GM23338 (cell line): ENCODE measurements around the gene FAM98A. TPM values are rescaled to one million over a fixed set of nuclear protein-coding genes. Genes with fewer than 3 reads are reported as not detected.

Experiments
- ATAC-seq: fragments of 200-7000 bp; cut with Tn5 transposase; 3 replicates; pipeline ENCODE4 v1.9.1; 2020
- DNase-seq: peaks from one replicate; pipeline ENCODE4 v3.0.0-alpha.2; 2015; ENCODE audit warnings: low spot score
- H2AFZ ChIP-seq: fragments of 200-600 bp; sonication (generic); 2 replicates; pipeline ENCODE4 v1.8.0; 2016; ENCODE audit warnings: antibody characterized with exemption, mild to moderate bottlenecking, moderate library complexity
- H3F3A ChIP-seq: fragments of 200-600 bp; sonication (generic); replicated peaks from 2 replicates; pipeline ENCODE4 v1.8.0; 2017; ENCODE audit warnings: antibody characterized with exemption, mixed run types, low read depth
- H3K27ac ChIP-seq: fragments of 200-600 bp; sonication (generic); 2 replicates; pipeline ENCODE4 v1.6.1; 2016; ENCODE audit warnings: low read depth
- H3K27me3 ChIP-seq: fragments of 200-600 bp; sonication (generic); 2 replicates; pipeline ENCODE4 v1.8.0; 2016; ENCODE audit warnings: mild to moderate bottlenecking, mixed run types, moderate library complexity; ENCODE audit not compliant: insufficient read depth
- H3K36me3 ChIP-seq: fragments of 200-600 bp; sonication (generic); 2 replicates; pipeline ENCODE4 v1.8.0; 2016; ENCODE audit warnings: mild to moderate bottlenecking; ENCODE audit not compliant: insufficient read depth
- H3K4me1 ChIP-seq: fragments of 200-600 bp; sonication (generic); 2 replicates; pipeline ENCODE4 v1.8.0; 2016; ENCODE audit warnings: mild to moderate bottlenecking, moderate library complexity; ENCODE audit not compliant: insufficient read depth
- H3K4me2 ChIP-seq: fragments of 200-600 bp; sonication (generic); 2 replicates; pipeline ENCODE4 v1.7.1; 2017; ENCODE audit warnings: mixed run types
- H3K4me3 ChIP-seq: fragments of 200-600 bp; sonication (generic); 2 replicates; pipeline ENCODE4 v1.6.1; 2016; ENCODE audit warnings: mixed run types
- H3K79me2 ChIP-seq: fragments of 200-600 bp; sonication (generic); replicated peaks from 2 replicates; pipeline ENCODE4 v1.8.0; 2017; ENCODE audit warnings: mild to moderate bottlenecking; ENCODE audit not compliant: insufficient read depth
- H3K9me2 ChIP-seq: fragments of 200-600 bp; sonication (generic); 2 replicates; pipeline ENCODE4 v1.8.0; 2017; ENCODE audit not compliant: insufficient read depth
- H4K20me1 ChIP-seq: fragments of 200-600 bp; sonication (generic); replicated peaks from 2 replicates; pipeline ENCODE4 v1.8.0; 2017; ENCODE audit warnings: mild to moderate bottlenecking; ENCODE audit not compliant: insufficient read depth
- H3K27ac Mint-ChIP-seq: 2 replicates; pipeline ENCODE4 v1.8.0; 2020; ENCODE audit warnings: inconsistent platforms, mild to moderate bottlenecking, moderate library complexity, mixed read lengths
- H3K27me3 Mint-ChIP-seq: 3 replicates; pipeline ENCODE4 v1.8.0; 2022; ENCODE audit warnings: low read depth, mild to moderate bottlenecking, moderate library complexity, mixed read lengths, inconsistent platforms; ENCODE audit not compliant: insufficient read depth, poor library complexity
- H3K36me3 Mint-ChIP-seq: 3 replicates; pipeline ENCODE4 v1.8.0; 2021; ENCODE audit warnings: low read depth, mild to moderate bottlenecking, inconsistent platforms, moderate library complexity, mixed read lengths
- H3K4me1 Mint-ChIP-seq: 3 replicates; pipeline ENCODE4 v1.8.0; 2020; ENCODE audit warnings: mild to moderate bottlenecking, inconsistent platforms, mixed read lengths
- H3K4me3 Mint-ChIP-seq: 3 replicates; pipeline ENCODE4 v1.8.0; 2021; ENCODE audit warnings: moderate library complexity, mild to moderate bottlenecking, inconsistent platforms, mixed read lengths
- H3K9me3 Mint-ChIP-seq: 3 replicates; pipeline ENCODE4 v1.8.0; 2020; ENCODE audit warnings: moderate library complexity, mild to moderate bottlenecking, inconsistent platforms, mixed read lengths
- CREB1 ChIP-seq: fragments of 250-450 bp; sonication (Bioruptor Pico); IDR thresholded peaks from 2 replicates; pipeline ENCODE4 v1.5.0; 2020; ENCODE audit warnings: low read depth, mild to moderate bottlenecking, moderate library complexity
- EZH2 ChIP-seq: fragments of 200-600 bp; sonication (generic); IDR thresholded peaks from one replicate; pipeline ENCODE4 v1.8.0; 2017; ENCODE audit warnings: antibody characterized with exemption, mild to moderate bottlenecking, low read depth; ENCODE audit not compliant: unreplicated experiment
- EZH2phosphoT487 ChIP-seq: fragments of 200-600 bp; sonication (generic); IDR thresholded peaks from one replicate; pipeline ENCODE4 v1.8.1; 2018; ENCODE audit warnings: antibody characterized with exemption; ENCODE audit not compliant: unreplicated experiment
- JUNB ChIP-seq: IDR thresholded peaks from one replicate; pipeline ENCODE4 v1.6.1; 2016; ENCODE audit warnings: antibody characterized with exemption; ENCODE audit not compliant: unreplicated experiment
- POLR2AphosphoS5 ChIP-seq: IDR thresholded peaks from 2 replicates; pipeline ENCODE4 v1.6.1; 2016; ENCODE audit warnings: antibody characterized with exemption, low read depth
- STAT1 ChIP-seq: IDR thresholded peaks from one replicate; pipeline ENCODE4 v1.6.1; 2016; ENCODE audit warnings: antibody characterized with exemption; ENCODE audit not compliant: unreplicated experiment
- ZNF114 ChIP-seq: fragments of 250-450 bp; sonication (Bioruptor Pico); IDR thresholded peaks from 2 replicates; pipeline ENCODE4 v1.5.0; 2020; ENCODE audit warnings: mild to moderate bottlenecking, moderate library complexity
- ZNF331 ChIP-seq: fragments of 250-450 bp; sonication (Bioruptor Pico); IDR thresholded peaks from 2 replicates; pipeline ENCODE4 v1.5.0; 2020; ENCODE audit warnings: low read depth, mild to moderate bottlenecking, moderate library complexity
- polyA plus RNA-seq: library from polyadenylated mRNA; unstranded; fragments of >200 nt; fragmentation: Nextera tagmentation; extraction: Ambion mirVana; gene quantifications from 2 replicates; pipeline ENCODE4 v1.2.1, GENCODE V29; 2016
- total RNA-seq: library from RNA; depleted of rRNA; stranded (reverse); fragments of >200 nt; shearing (Covaris generic); gene quantifications from 2 replicates; pipeline ENCODE4 v1.2.3, GENCODE V29; 2014
- TF ChIP-seq, protein P1 (sequence below): IDR thresholded peaks from one replicate; pipeline ENCODE4 v1.6.1; 2018; ENCODE audit warnings: antibody characterized with exemption; ENCODE audit not compliant: unreplicated experiment
- TF ChIP-seq, protein P2 (sequence below): fragments of 250-450 bp; sonication (Bioruptor Pico); IDR thresholded peaks from 2 replicates; pipeline ENCODE4 v1.5.0; 2020; ENCODE audit warnings: mild to moderate bottlenecking, moderate library complexity
- TF ChIP-seq, protein P3 (sequence below), 2 experiments: fragments of 200-600 bp in 1 of 2; sonication (generic) in 1 of 2; conservative IDR thresholded peaks; 2 replicates each; pipeline versions ENCODE4 v1.5.1 to v1.6.1; 2016 to 2017; ENCODE audit warnings: antibody characterized with exemption in 2 of 2, low read depth in 2 of 2, mild to moderate bottlenecking in 2 of 2, moderate library complexity in 1 of 2

The FAM98A gene
- total and polyA plus RNA-seq, 2 experiments from 2014 or later: 68.6 to 149 TPM

DNA sequence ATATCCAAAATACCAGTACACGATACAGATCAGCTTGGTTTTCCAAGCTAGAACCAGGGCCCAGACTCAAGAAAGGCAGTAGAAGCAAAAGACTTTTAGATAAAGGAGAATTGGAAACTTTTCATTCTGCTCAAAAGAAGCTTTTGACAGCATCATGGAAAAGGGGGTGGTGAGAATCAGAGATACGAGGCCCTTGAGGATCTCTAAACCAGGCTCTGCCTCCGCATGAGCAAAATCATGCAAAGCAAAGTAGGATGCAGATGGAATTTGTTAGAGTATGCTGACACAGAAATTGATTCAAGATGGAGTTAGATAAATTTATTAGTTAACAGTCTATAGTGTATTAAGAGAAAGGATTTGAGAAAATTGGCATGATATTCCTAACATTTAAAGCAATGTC, 39.8 kb downstream of the FAM98A start:
- Histone ChIP-seq H3K9me2 (no peaks in the 10 kb centered on the region), H3K4me2 (no peak overlapping the region), H2AFZ (no peak overlapping the region), H3K79me2 (no peaks in the 10 kb centered on the region), H4K20me1 (no peaks in the 10 kb centered on the region), H3K4me3 (no peak overlapping the region), H3F3A (no peaks in the 10 kb centered on the region), H3K27me3 (no peaks in the 10 kb centered on the region), H3K27ac (no peak overlapping the region), H3K36me3 (no peaks in the 10 kb centered on the region), H3K4me1 (peaks cover 10% of the 10 kb centered on the region)
- no peaks in the 10 kb centered on the region for H3K27me3 Mint-ChIP-seq
- no peaks in the 10 kb centered on the region; the same call in 2 of the 3 replicates for H3K9me3 Mint-ChIP-seq
- H3K4me1 Mint-ChIP-seq: peaks cover 15% of the 10 kb centered on the region
- H3K27ac Mint-ChIP-seq: no peak overlapping the region
- TF ChIP-seq POLR2AphosphoS5: no peak
- no peak for TF ChIP-seq JUNB
- TF ChIP-seq STAT1: no peak
- no peak for DNase-seq
- H3K4me3 Mint-ChIP-seq: no peak overlapping the region
- H3K36me3 Mint-ChIP-seq: peaks cover 2% of the 10 kb centered on the region; the same call in 2 of the 3 replicates
- ATAC-seq: no peak

DNA sequence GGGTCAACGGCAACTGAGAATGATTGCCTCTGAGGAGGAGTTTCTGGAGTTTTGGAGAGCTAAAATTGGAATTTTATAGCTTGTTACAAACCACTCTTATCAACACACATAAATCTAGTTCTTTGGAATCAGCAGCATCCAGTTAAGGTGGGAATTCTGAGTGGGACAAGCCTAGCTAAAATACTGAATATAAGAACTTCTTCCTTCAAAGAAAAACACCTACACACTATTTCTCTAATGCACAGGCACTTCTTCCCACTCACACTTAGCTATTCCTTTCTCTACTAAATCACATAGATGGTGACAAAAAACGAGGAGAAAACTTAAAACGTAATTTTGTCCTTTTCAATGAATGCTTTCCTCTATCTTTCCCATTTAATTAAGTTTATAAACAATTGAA, 43.4 kb downstream of the FAM98A start:
- H3K79me2 ChIP-seq: no peaks in the 10 kb centered on the region
- peaks cover 26% of the 10 kb centered on the region for H3K4me1 Mint-ChIP-seq
- H2AFZ ChIP-seq: no peak overlapping the region
- H3K27ac Mint-ChIP-seq: peak overlapping the region; percentile 89; the same call in 1 of the 2 replicates
- ATAC-seq: no peak
- no peak overlapping the region for H3K4me2 ChIP-seq
- H3K36me3 Mint-ChIP-seq: peaks cover 5% of the 10 kb centered on the region; the same call in 2 of the 3 replicates
- no peak overlapping the region for H3K4me3 Mint-ChIP-seq
- H3K27me3 ChIP-seq: no peaks in the 10 kb centered on the region
- peaks cover 2% of the 10 kb centered on the region for H3K27me3 Mint-ChIP-seq
- no peaks in the 10 kb centered on the region; the same call in 1 of the 2 replicates for H3K36me3 ChIP-seq
- no peak for DNase-seq
- peak overlapping the region; percentile 30 for H3K27ac ChIP-seq
- peaks cover 29% of the 10 kb centered on the region for H3K4me1 ChIP-seq
- H3K9me3 Mint-ChIP-seq: no peaks in the 10 kb centered on the region; the same call in 2 of the 3 replicates
- no peaks in the 10 kb centered on the region for H3K9me2 ChIP-seq
- no peaks in the 10 kb centered on the region for H4K20me1 ChIP-seq
- H3F3A ChIP-seq: no peaks in the 10 kb centered on the region
- H3K4me3 ChIP-seq: no peak overlapping the region
- TF ChIP-seq ZNF114 (CRISPR knock-in tag) (no peak), ZNF331 (CRISPR knock-in tag) (no peak), EZH2 (no peak), CREB1 (CRISPR knock-in tag) (no peak), JUNB (no peak), EZH2phosphoT487 (no peak), POLR2AphosphoS5 (no peak)
- TF ChIP-seq, protein P1, sequence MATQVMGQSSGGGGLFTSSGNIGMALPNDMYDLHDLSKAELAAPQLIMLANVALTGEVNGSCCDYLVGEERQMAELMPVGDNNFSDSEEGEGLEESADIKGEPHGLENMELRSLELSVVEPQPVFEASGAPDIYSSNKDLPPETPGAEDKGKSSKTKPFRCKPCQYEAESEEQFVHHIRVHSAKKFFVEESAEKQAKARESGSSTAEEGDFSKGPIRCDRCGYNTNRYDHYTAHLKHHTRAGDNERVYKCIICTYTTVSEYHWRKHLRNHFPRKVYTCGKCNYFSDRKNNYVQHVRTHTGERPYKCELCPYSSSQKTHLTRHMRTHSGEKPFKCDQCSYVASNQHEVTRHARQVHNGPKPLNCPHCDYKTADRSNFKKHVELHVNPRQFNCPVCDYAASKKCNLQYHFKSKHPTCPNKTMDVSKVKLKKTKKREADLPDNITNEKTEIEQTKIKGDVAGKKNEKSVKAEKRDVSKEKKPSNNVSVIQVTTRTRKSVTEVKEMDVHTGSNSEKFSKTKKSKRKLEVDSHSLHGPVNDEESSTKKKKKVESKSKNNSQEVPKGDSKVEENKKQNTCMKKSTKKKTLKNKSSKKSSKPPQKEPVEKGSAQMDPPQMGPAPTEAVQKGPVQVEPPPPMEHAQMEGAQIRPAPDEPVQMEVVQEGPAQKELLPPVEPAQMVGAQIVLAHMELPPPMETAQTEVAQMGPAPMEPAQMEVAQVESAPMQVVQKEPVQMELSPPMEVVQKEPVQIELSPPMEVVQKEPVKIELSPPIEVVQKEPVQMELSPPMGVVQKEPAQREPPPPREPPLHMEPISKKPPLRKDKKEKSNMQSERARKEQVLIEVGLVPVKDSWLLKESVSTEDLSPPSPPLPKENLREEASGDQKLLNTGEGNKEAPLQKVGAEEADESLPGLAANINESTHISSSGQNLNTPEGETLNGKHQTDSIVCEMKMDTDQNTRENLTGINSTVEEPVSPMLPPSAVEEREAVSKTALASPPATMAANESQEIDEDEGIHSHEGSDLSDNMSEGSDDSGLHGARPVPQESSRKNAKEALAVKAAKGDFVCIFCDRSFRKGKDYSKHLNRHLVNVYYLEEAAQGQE: no peak
- TF ChIP-seq, protein P2, sequence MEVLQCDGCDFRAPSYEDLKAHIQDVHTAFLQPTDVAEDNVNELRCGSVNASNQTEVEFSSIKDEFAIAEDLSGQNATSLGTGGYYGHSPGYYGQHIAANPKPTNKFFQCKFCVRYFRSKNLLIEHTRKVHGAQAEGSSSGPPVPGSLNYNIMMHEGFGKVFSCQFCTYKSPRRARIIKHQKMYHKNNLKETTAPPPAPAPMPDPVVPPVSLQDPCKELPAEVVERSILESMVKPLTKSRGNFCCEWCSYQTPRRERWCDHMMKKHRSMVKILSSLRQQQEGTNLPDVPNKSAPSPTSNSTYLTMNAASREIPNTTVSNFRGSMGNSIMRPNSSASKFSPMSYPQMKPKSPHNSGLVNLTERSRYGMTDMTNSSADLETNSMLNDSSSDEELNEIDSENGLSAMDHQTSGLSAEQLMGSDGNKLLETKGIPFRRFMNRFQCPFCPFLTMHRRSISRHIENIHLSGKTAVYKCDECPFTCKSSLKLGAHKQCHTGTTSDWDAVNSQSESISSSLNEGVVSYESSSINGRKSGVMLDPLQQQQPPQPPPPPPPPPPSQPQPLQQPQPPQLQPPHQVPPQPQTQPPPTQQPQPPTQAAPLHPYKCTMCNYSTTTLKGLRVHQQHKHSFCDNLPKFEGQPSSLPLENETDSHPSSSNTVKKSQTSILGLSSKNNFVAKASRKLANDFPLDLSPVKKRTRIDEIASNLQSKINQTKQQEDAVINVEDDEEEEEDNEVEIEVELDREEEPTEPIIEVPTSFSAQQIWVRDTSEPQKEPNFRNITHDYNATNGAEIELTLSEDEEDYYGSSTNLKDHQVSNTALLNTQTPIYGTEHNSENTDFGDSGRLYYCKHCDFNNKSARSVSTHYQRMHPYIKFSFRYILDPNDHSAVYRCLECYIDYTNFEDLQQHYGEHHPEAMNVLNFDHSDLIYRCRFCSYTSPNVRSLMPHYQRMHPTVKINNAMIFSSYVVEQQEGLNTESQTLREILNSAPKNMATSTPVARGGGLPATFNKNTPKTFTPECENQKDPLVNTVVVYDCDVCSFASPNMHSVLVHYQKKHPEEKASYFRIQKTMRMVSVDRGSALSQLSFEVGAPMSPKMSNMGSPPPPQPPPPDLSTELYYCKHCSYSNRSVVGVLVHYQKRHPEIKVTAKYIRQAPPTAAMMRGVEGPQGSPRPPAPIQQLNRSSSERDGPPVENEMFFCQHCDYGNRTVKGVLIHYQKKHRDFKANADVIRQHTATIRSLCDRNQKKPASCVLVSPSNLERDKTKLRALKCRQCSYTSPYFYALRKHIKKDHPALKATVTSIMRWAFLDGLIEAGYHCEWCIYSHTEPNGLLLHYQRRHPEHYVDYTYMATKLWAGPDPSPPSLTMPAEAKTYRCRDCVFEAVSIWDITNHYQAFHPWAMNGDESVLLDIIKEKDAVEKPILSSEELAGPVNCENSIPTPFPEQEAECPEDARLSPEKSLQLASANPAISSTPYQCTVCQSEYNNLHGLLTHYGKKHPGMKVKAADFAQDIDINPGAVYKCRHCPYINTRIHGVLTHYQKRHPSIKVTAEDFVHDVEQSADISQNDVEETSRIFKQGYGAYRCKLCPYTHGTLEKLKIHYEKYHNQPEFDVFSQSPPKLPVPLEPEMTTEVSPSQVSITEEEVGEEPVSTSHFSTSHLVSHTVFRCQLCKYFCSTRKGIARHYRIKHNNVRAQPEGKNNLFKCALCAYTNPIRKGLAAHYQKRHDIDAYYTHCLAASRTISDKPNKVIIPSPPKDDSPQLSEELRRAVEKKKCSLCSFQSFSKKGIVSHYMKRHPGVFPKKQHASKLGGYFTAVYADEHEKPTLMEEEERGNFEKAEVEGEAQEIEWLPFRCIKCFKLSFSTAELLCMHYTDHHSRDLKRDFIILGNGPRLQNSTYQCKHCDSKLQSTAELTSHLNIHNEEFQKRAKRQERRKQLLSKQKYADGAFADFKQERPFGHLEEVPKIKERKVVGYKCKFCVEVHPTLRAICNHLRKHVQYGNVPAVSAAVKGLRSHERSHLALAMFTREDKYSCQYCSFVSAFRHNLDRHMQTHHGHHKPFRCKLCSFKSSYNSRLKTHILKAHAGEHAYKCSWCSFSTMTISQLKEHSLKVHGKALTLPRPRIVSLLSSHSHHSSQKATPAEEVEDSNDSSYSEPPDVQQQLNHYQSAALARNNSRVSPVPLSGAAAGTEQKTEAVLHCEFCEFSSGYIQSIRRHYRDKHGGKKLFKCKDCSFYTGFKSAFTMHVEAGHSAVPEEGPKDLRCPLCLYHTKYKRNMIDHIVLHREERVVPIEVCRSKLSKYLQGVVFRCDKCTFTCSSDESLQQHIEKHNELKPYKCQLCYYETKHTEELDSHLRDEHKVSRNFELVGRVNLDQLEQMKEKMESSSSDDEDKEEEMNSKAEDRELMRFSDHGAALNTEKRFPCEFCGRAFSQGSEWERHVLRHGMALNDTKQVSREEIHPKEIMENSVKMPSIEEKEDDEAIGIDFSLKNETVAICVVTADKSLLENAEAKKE (CRISPR knock-in tag): no peak
- TF ChIP-seq, protein P3, sequence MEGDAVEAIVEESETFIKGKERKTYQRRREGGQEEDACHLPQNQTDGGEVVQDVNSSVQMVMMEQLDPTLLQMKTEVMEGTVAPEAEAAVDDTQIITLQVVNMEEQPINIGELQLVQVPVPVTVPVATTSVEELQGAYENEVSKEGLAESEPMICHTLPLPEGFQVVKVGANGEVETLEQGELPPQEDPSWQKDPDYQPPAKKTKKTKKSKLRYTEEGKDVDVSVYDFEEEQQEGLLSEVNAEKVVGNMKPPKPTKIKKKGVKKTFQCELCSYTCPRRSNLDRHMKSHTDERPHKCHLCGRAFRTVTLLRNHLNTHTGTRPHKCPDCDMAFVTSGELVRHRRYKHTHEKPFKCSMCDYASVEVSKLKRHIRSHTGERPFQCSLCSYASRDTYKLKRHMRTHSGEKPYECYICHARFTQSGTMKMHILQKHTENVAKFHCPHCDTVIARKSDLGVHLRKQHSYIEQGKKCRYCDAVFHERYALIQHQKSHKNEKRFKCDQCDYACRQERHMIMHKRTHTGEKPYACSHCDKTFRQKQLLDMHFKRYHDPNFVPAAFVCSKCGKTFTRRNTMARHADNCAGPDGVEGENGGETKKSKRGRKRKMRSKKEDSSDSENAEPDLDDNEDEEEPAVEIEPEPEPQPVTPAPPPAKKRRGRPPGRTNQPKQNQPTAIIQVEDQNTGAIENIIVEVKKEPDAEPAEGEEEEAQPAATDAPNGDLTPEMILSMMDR (conservative IDR thresholded peaks at IDR 0.05; ENCODE audit: low read depth in 2 of 2): no peak
